HG03442 (cell line): Measurements from ENCODE around the gene KCNJ3.

Source experiments
- ATAC-seq: cut with Tn5 transposase; IDR thresholded peaks from one replicate; pipeline ENCODE4 v1.9.1; 2021; ENCODE audit warnings: mild to moderate bottlenecking, moderate library complexity; ENCODE audit not compliant: unreplicated experiment

The KCNJ3 gene

GRCh38 chr2:154704991-154705390 lies 6.5 kb downstream of the KCNJ3 start:
- ATAC-seq, result no peak

DNA sequence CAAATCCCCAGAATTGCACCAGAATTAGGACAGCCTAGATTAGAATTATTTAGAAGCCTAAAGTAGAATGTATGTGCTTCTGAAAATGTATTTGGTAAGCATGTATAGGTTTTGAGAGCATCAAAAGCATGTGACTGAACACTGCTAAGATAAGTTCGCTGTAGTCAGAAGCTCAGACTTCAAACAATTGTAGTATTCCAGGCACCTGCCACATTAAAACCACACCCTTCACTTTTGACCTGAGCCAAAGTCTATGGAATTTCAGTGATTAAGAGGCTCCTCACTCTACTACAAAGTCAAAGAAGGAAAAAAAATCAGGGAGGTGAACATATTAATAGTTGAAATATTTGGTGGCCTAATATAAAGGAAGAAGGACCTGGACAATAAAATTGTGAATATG lies 8.2 kb downstream of the KCNJ3 start:
- ATAC-seq, result no peak

GRCh38 chr2:154707994-154708575 lies 9.6 kb downstream of the KCNJ3 start:
- no peak for ATAC-seq

- ATAC-seq, result no peak
Observed at GRCh38 chr2:154709215-154709614, 10.7 kb downstream of the KCNJ3 start.

- ATAC-seq, result no peak
Observed at GRCh38 chr2:154710078-154710477, 11.6 kb downstream of the KCNJ3 start.

GRCh38 chr2:154710685-154711084 lies 12.2 kb downstream of the KCNJ3 start:
- no peak for ATAC-seq

DNA sequence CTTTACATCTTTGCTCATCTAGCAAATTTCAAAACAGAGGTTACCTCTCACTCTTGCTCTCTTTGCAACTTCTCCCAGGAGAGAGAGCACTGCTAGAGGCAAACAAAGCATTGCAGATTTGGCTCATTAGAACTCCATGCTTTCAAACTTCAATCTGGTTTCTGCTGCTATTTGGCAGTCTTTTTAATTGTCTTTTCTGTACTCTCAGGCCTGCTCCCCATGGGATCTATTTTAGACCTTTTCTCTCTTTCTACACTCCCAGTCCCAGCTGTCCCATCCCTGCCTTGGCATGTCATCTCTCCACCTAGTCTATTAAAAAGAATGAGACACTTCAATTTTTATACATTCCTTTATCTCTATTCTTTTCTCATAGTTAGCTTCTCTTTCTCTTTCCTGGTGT lies 15.2 kb downstream of the KCNJ3 start:
- ATAC-seq, result no peak

DNA sequence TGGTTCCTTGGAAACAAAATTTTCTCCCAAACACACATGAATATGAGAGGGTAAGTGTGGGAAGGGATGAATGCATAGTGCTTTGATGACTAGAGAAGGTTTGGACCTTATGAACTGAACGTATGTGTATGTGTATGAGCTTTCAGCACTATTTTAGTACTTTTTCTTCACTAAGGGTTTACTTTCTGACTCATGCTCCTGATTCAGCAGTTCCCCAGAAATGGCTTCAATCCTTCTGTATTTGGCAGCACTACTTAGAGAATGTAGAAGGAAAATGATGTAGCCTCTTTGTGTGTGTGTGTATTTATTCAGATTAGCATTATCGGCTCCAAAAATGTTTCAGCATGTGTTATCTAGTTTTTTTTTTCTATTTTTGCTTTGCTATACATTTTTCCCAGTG lies 22.2 kb downstream of the KCNJ3 start:
- no peak for ATAC-seq

DNA sequence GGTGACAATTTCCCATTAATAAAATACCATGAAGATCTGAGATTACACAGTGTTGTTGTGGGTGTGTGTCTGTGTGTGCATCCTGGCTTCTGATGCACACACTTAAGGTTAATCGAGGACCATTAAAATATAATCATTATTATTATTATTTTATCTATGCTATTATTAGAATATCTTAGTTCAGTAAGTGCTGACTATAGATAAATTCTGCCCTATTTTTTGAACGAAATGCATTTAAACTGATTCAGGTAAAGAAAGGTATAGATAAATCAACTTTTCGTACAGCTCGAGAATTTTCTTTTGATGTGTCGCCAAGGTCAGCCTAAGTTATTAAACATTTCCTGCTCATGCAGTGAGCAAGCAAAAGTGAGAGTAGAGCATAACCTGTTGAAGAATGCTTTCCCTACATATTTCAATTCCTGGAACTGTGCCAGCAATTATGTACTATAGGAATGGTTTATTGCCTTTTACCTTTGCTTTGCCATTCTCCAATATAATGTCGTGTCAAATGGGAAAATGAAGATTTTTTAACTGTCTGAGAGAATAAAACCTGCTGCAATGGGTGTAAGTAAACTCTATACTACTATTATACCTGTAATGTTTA lies 25.8 kb downstream of the KCNJ3 start:
- ATAC-seq, result no peak

DNA sequence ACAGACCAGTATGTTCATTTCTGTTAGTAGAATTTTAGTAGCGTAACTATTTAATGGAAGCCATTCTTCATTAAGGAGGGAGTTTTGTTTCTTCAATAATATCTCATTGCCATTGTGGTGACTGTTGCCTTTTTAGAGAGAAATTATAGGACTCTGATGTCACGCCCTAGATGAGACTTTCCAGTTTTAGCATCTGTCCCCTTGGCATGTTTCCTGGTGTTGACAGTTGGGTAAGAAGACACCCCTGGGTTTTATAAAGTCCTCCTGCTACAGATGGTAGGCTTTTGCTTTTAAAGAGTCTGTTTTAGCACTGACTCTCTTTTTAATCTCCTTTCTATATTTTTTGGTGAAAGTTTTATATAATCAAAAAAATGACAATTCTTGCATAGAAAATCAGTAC lies 41.9 kb downstream of the KCNJ3 start:
- ATAC-seq, result no peak

GRCh38 chr2:154758871-154759270 lies 60.4 kb downstream of the KCNJ3 start:
- no peak for ATAC-seq

GRCh38 chr2:154762638-154763037 lies 64.1 kb downstream of the KCNJ3 start:
- ATAC-seq, result no peak

GRCh38 chr2:154771664-154772284 lies 73.3 kb downstream of the KCNJ3 start:
- no peak for ATAC-seq

- ATAC-seq, result no peak
Observed at GRCh38 chr2:154776825-154777224, 78.3 kb downstream of the KCNJ3 start.

DNA sequence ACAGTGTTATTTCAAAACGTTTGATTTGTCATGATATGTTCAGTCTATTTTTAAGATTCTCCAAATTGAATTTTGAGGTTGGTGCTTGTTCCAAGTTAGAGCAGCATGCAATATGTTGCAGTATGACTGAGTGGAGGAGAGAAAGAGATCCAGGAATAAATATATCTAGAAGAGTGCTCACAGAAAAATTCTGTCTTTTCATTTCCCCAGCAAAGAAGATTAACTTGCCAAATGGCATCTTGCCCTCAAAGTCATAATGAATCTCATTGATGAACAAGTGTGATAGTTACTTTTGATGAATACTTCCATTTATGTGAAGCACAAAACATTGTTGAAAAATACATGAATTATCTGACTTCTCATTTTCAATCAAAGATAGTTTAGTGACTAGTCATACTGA lies 95.9 kb downstream of the KCNJ3 start:
- no peak for ATAC-seq

DNA sequence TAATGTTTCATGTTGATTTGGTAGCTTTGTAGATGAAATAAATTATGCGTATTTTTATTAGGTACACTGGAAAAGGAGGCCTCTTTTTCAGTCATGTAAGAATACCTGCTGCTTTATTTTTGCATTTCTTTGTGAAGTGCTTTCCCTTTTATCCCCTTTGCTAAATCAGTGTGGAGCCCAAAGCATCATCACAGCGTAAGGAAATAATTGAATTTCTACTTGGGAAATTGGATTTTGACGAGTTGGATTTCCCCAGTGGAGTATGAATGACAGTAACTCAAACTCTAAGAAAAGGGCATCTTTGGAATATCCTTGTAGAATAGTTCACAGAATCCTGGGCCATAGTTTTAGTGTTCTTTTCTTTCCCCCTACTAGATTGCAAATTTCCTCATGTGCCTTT lies 97.2 kb downstream of the KCNJ3 start:
- ATAC-seq, result no peak

- ATAC-seq, result no peak
Observed at GRCh38 chr2:154804451-154804850, 106.0 kb downstream of the KCNJ3 start.

GRCh38 chr2:154813636-154814035 lies 115.1 kb downstream of the KCNJ3 start:
- no peak for ATAC-seq

DNA sequence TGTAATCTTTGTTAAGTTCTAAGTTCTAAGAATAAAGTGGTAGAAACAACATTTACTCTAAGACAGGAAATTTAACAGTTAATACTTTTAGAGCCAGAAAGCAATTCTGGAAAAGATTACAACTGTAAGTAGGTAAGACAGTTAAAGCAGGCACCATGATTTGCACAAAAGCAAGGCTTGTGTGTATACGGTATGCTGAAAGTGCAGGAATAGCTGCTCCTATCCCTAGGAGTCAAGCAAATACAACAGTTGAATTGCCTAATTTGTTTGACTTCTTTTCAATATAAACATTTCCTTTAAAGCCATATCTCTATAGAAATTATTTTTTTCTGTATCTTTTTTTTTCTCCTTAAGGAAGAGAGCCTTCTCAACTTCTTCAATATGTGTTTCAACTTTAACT lies 116.4 kb downstream of the KCNJ3 start:
- ATAC-seq, result no peak

- no peak for ATAC-seq
Observed at GRCh38 chr2:154825358-154825757, 126.9 kb downstream of the KCNJ3 start.

DNA sequence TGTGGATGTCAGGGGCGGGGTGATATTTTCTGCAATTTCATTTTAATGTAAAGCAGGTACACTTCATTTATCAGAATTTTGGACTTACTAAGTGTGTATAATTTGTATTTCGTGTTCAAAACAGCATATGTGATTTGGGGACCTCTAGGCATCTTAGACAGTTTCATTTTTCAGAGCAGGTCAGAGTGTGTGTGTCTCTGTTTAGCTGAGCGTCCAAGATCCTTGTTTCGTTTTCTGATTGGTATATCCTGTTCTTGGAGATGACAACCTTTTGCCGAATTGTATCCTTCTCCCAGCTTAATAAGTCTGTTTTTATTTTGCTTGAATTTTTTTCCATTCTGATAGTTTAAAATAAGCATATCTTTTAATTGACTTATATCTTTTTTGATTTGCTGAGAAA lies 128.3 kb downstream of the KCNJ3 start:
- no peak for ATAC-seq

DNA sequence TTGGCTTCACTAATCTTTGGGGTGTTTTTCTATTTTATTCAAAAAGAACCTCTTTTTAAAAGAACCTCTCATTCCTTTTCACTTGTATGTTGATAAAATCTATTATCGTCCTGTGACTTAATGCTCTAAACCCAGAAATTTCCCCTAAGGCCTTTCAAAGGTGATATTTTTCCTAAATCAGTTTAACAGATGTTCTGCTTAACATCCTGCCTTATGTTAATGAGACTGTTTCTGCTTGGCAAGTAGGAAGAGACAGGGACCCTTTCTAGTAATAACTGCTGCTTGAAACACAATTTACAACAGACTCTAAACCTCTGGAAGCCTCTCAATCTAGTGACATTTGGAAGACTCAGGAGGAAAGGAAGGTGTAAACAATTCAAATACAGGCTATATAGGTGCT lies 128.8 kb downstream of the KCNJ3 start:
- ATAC-seq, result no peak

DNA sequence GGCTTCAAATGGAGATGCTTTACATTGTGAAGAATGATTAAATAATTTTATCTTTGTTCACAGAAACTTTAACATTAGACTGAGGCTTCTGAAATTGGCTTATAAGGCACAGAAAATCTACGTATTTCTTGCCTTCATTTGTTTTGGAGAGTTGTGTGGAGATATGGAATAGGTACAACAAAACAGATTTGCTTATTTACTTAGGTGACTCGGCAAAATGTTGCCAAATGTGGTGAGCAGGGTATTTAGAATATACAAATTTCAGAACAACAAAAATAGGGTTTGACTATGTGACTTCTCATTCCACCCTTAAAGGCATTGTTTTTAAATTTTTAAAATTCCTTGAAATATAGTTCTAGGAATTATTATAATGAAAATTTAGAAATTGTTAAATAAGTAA lies 134.2 kb downstream of the KCNJ3 start:
- no peak for ATAC-seq
